Measurements from ENCODE around the gene MAN1B1.

Gene MAN1B1

DNA sequence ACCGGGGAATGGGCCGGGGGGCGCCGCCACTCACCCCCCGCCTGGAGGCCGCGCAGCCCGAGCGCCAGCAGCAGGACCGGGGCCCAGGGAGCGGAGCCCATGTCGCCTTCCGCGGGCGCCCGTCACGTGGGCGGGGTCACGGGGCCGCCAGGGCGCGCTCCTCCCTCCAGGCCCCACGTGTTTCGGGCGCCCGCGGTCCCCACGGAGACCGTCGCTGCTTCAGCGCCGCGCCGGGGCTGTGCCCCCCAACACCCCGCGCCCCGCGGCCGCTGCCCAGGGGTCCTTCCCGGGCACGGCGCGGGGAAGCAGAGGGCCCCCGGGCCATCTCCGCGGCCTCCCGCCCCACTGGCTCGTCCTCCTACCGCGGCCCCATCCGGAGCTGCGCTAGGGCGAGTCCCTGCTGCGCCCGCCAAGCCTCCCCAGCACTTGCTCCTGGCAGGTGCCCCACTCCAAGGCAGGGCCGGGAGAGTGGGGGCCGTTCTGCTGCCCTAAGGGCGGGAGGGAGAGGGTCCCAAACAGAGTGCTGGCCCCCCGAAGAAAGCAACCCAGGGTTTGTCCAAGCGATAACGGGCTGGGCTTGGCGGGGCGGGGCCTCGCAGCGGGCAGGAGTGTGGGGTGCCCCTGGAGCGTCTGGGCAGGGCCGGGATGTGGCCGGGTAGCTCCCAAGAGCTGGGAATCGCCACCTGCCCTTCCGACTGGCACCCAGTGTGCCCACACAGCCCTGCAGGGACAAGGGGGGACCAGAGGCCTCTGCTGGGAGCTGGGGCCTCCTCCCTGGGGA, 28.0 kb downstream of the MAN1B1 start, which contains the start of gene DPP7:
DPP7 (minus strand) TSS at position 121 of the 781 bp plus-strand sequence; CDS start at position 101, 20 bp downstream.
- Histone ChIP-seq H3K4me3 (replicated peaks; ENCODE audit: insufficient read depth, low read length) (peak within 1 kb of the TSS; percentile 55), H3K27ac (replicated peaks) (peak within 1 kb of the TSS; percentile 58), H3K27me3 (ENCODE audit: insufficient read depth, poor library complexity, severe bottlenecking) (no peaks in the 10 kb centered on the region)
- TF ChIP-seq POLR2AphosphoS5 (IDR thresholded peaks at IDR 0.05; ENCODE audit: low read depth) (peak; percentile 48; the same call in 1 of the 2 replicates), GABPA (IDR thresholded peaks at IDR 0.05; ENCODE audit: low read depth) (no peak), CTCF (IDR thresholded peaks at IDR 0.05; ENCODE audit: insufficient read depth, low read length) (no peak), SPI1 (IDR thresholded peaks at IDR 0.05; ENCODE audit: borderline replicate concordance, low read depth) (no peak)
- TF ChIP-seq, protein P1, sequence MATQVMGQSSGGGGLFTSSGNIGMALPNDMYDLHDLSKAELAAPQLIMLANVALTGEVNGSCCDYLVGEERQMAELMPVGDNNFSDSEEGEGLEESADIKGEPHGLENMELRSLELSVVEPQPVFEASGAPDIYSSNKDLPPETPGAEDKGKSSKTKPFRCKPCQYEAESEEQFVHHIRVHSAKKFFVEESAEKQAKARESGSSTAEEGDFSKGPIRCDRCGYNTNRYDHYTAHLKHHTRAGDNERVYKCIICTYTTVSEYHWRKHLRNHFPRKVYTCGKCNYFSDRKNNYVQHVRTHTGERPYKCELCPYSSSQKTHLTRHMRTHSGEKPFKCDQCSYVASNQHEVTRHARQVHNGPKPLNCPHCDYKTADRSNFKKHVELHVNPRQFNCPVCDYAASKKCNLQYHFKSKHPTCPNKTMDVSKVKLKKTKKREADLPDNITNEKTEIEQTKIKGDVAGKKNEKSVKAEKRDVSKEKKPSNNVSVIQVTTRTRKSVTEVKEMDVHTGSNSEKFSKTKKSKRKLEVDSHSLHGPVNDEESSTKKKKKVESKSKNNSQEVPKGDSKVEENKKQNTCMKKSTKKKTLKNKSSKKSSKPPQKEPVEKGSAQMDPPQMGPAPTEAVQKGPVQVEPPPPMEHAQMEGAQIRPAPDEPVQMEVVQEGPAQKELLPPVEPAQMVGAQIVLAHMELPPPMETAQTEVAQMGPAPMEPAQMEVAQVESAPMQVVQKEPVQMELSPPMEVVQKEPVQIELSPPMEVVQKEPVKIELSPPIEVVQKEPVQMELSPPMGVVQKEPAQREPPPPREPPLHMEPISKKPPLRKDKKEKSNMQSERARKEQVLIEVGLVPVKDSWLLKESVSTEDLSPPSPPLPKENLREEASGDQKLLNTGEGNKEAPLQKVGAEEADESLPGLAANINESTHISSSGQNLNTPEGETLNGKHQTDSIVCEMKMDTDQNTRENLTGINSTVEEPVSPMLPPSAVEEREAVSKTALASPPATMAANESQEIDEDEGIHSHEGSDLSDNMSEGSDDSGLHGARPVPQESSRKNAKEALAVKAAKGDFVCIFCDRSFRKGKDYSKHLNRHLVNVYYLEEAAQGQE (IDR thresholded peaks at IDR 0.05; ENCODE audit: insufficient replicate concordance, low read depth): no peak
- DNase-seq (ENCODE audit: low read depth in 1 of 2, low spot score in 1 of 2): peak; percentile 68 to 82

GRCh38 chr9:137115394-137116026, 28.7 kb downstream of the MAN1B1 start:
- TF ChIP-seq GABPA (IDR thresholded peaks at IDR 0.05; ENCODE audit: low read depth) (no peak), SPI1 (IDR thresholded peaks at IDR 0.05; ENCODE audit: borderline replicate concordance, low read depth) (no peak), CTCF (IDR thresholded peaks at IDR 0.05; ENCODE audit: insufficient read depth, low read length) (no peak)
- TF ChIP-seq, protein P1 (IDR thresholded peaks at IDR 0.05; ENCODE audit: insufficient replicate concordance, low read depth): no peak
- DNase-seq (ENCODE audit: low read depth in 1 of 2, low spot score in 1 of 2): no peak
- H3K27ac ChIP-seq (replicated peaks): no peak overlapping the region
- H3K27me3 ChIP-seq (ENCODE audit: insufficient read depth, poor library complexity, severe bottlenecking): no peaks in the 10 kb centered on the region
- H3K4me3 ChIP-seq (replicated peaks; ENCODE audit: insufficient read depth, low read length): no peak overlapping the region

DNA sequence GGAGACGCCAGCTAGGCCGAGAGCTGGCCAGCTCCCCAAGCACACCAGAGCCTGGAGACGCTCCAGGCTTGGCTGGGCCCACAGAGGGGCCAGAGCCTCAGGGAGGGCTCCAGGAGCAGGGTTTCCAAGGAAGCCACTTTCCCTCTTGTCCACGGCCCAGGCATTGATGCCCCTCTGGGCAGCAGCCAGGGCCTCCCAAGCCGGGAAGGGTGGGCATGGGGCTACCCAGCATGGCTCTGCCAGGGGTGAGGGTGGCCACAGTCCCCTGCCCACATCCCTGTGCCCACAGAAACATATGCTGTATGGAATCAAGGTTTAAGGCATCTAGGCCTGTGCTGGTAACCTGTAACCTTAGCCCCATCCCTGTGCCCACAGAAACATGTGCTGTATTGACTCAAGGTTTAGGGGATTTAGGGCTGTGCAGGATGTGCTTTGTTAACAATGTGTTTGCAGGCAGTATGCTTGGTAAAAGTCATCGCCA, 29.3 kb downstream of the MAN1B1 start:
- DNase-seq (ENCODE audit: low read depth in 1 of 2, low spot score in 1 of 2): no peak
- H3K27me3 ChIP-seq (ENCODE audit: insufficient read depth, poor library complexity, severe bottlenecking): no peaks in the 10 kb centered on the region
- no peak overlapping the region for H3K27ac ChIP-seq (replicated peaks)
- TF ChIP-seq, protein P1 (IDR thresholded peaks at IDR 0.05; ENCODE audit: insufficient replicate concordance, low read depth): no peak
- TF ChIP-seq POLR2AphosphoS5 (IDR thresholded peaks at IDR 0.05; ENCODE audit: low read depth) (no peak), GABPA (IDR thresholded peaks at IDR 0.05; ENCODE audit: low read depth) (no peak), CTCF (IDR thresholded peaks at IDR 0.05; ENCODE audit: insufficient read depth, low read length) (no peak), SPI1 (IDR thresholded peaks at IDR 0.05; ENCODE audit: borderline replicate concordance, low read depth) (no peak)
- no peak overlapping the region for H3K4me3 ChIP-seq (replicated peaks; ENCODE audit: insufficient read depth, low read length)
